OCI-LY3 (cell line): ENCODE measurements around the gene MUC12.

Experiments used
- EZH2phosphoT487 ChIP-seq: fragments of 200-600 bp; shearing (Covaris generic); IDR thresholded peaks from 2 replicates; pipeline ENCODE4 v1.6.1; 2018; ENCODE audit warnings: antibody characterized with exemption, mixed run types, low read depth
- TF ChIP-seq, protein P1 (sequence below): fragments of 200-600, 300-600 bp; sonication (generic); IDR thresholded peaks from 2 replicates; pipeline ENCODE4 v1.5.1; 2014; ENCODE audit warnings: antibody characterized with exemption, low read length, low read depth

DNA sequence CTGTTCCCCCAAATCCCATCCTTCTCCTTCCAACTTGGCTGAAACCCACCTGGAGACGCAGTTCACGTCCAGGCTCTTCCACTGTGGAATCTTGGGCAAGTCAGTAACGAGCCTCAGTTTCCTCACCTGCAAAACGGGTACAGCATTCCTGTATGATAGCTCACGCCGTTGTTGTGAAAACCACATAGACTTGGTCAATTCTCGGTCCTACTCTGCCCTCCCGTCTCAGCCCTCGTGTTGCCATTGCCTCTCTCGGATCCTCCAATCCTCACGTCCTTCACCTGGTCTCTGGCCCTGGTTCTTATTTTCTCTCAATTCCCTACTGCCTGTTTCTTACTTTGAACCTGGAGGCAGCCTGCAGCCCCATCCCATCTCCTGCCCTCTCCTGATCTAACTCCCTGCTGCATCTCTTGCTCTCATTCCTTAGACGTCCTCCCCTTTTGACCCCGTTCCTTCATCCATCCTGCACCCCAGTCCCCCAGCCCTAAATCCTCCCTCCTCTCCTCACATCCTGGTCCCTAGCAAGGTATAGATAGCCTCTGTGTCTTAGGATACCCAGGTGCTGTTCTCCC is 2.0 kb upstream of the MUC12 start:
- TF ChIP-seq, protein P1, sequence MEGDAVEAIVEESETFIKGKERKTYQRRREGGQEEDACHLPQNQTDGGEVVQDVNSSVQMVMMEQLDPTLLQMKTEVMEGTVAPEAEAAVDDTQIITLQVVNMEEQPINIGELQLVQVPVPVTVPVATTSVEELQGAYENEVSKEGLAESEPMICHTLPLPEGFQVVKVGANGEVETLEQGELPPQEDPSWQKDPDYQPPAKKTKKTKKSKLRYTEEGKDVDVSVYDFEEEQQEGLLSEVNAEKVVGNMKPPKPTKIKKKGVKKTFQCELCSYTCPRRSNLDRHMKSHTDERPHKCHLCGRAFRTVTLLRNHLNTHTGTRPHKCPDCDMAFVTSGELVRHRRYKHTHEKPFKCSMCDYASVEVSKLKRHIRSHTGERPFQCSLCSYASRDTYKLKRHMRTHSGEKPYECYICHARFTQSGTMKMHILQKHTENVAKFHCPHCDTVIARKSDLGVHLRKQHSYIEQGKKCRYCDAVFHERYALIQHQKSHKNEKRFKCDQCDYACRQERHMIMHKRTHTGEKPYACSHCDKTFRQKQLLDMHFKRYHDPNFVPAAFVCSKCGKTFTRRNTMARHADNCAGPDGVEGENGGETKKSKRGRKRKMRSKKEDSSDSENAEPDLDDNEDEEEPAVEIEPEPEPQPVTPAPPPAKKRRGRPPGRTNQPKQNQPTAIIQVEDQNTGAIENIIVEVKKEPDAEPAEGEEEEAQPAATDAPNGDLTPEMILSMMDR, result no peak
- TF ChIP-seq EZH2phosphoT487, result no peak
